ENCODE results near the gene SYTL2.
"Not testable (repeated sequence)": the region's sequence is repeated elsewhere in the genome, so short reads cannot be mapped to it uniquely, and the experiment has no call there.

The SYTL2 gene

GRCh38 chr11:85810871-85811611 is at the start of gene SYTL2:
SYTL2 (minus strand) TSS chr11:85811141; CDS start chr11:85757725, 53,416 bp downstream.
- peak; percentile 52 for DNase-seq (ENCODE audit: low read depth)

GRCh38 chr11:85859541-85859940 is 48.6 kb upstream of the SYTL2 start:
- DNase-seq (ENCODE audit: low read depth): not testable (repeated sequence)

- no peak for DNase-seq (ENCODE audit: low read depth)
Observed at GRCh38 chr11:85857098-85857497, 46.2 kb upstream of the SYTL2 start.

GRCh38 chr11:85855341-85855656 is 44.4 kb upstream of the SYTL2 start, which contains the start of gene CCDC83:
CCDC83 (plus strand) TSS chr11:85855383; CDS start chr11:85865124, 9,741 bp downstream.
- no peak for DNase-seq (ENCODE audit: low read depth)

GRCh38 chr11:85854557-85855340 is 43.8 kb upstream of the SYTL2 start:
- DNase-seq (ENCODE audit: low read depth): peak; percentile 81

GRCh38 chr11:85854212-85854556 is 43.2 kb upstream of the SYTL2 start:
- no peak for DNase-seq (ENCODE audit: low read depth)

- DNase-seq (ENCODE audit: low read depth): not testable (repeated sequence)
Observed at GRCh38 chr11:85853541-85853940, 42.6 kb upstream of the SYTL2 start.

GRCh38 chr11:85852754-85853153 is 41.8 kb upstream of the SYTL2 start:
- DNase-seq (ENCODE audit: low read depth): not testable (repeated sequence)

- DNase-seq (ENCODE audit: low read depth): no peak
Observed at GRCh38 chr11:85848556-85848955, 37.6 kb upstream of the SYTL2 start.

- no peak for DNase-seq (ENCODE audit: low read depth)
Observed at GRCh38 chr11:85848006-85848405, 37.1 kb upstream of the SYTL2 start.

GRCh38 chr11:85847436-85847835 is 36.5 kb upstream of the SYTL2 start:
- DNase-seq (ENCODE audit: low read depth): no peak

- no peak for DNase-seq (ENCODE audit: low read depth)
Observed at GRCh38 chr11:85845124-85845631, 34.2 kb upstream of the SYTL2 start.

- no peak for DNase-seq (ENCODE audit: low read depth)
Observed at GRCh38 chr11:85844439-85845123, 33.6 kb upstream of the SYTL2 start.

GRCh38 chr11:85843929-85844328 is 33.0 kb upstream of the SYTL2 start:
- no peak for DNase-seq (ENCODE audit: low read depth)

GRCh38 chr11:85840932-85841331 is 30.0 kb upstream of the SYTL2 start:
- not testable (repeated sequence) for DNase-seq (ENCODE audit: low read depth)

- DNase-seq (ENCODE audit: low read depth): no peak
Observed at GRCh38 chr11:85835729-85836128, 24.8 kb upstream of the SYTL2 start.

GRCh38 chr11:85835263-85835662 is 24.3 kb upstream of the SYTL2 start:
- DNase-seq (ENCODE audit: low read depth): no peak

- no peak for DNase-seq (ENCODE audit: low read depth)
Observed at GRCh38 chr11:85831050-85831449, 20.1 kb upstream of the SYTL2 start.

- no peak for DNase-seq (ENCODE audit: low read depth)
Observed at GRCh38 chr11:85829172-85829571, 18.2 kb upstream of the SYTL2 start.

GRCh38 chr11:85828640-85828978 is 17.7 kb upstream of the SYTL2 start:
- no peak for DNase-seq (ENCODE audit: low read depth)

GRCh38 chr11:85827748-85828639 is 17.1 kb upstream of the SYTL2 start:
- no peak for DNase-seq (ENCODE audit: low read depth)
